Spleen (tissue), 7 donors: ENCODE results near the gene PCYT2.

Experiments
- POLR2A ChIP-seq, 3 donors: fragments of 450-650 bp; IDR thresholded peaks; one replicate each; pipeline ENCODE4 v1.5.1; 2017; ENCODE audit warnings: antibody characterized with exemption in 3 of 3, mild to moderate bottlenecking in 1 of 3
- TF ChIP-seq, protein P1 (sequence below), 11 experiments: fragments of 200-600 bp in 7 of 11; fragments of 450-650 bp in 4 of 11; sonication (generic) in 4 of 11; IDR thresholded peaks in 8 of 11; conservative IDR thresholded peaks in 3 of 11; 1 replicate in 7 of 11; 2 replicates in 4 of 11; pipeline versions ENCODE4 v1.4.0 to v1.8.0; 2016 to 2021; ENCODE audit warnings: antibody characterized with exemption in 11 of 11, inconsistent platforms in 4 of 11, mild to moderate bottlenecking in 1 of 11
- donor health status: DM: no; HTN: no; CAD: no; lungs with moderate emphysema.
- donor health status: DM: no; HTN: no; CAD: no.
- donor health status: DM: no; HTN: no; CAD: no.

DNA sequence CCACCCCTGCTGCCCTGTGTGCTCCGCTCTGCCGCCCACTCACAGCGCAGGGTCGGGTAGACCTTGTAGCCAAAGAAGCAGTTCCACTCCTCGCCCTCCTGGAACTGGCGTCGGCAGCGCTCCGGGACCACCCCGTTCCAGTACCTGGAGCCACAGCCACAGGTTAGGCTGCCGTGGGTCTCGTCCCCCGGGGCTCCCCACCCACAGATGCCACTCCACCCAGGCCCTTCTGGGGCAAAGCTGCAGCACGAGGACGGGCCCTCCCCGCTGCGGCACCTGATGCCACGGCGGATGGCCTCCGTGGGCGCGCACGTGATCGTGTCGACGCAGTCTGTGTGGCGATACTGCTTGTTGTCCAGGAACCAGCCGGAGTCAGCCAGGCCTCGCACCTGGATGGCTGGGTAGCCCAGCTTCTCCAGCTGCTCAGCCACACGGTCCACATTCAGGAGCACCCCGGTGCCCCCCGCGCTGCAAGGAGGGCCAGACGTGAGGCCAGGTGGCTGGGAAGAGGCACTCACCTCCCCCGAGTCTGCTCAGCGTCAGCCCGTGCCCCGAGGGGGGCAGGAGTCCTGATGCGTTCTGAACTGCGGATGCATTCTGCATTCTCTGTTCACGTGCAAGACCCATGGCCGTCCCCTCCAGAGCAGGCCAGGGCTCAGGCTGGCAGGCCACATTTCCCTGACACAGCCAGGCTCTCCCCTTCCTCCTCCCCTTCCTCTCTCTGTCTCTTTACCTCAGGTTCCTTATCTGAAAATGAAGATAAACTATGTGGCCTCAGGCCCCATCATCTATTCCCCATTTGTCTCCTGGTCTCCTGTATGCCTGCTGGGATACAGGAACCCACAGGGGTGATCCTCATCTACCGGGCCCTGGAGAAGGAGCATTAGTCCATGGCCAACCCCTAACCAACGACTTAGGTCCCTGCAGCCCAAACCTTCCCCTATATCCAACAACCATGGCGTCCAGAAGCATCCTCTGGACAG, 45.7 kb upstream of the PCYT2 start:
- TF ChIP-seq, protein P1, sequence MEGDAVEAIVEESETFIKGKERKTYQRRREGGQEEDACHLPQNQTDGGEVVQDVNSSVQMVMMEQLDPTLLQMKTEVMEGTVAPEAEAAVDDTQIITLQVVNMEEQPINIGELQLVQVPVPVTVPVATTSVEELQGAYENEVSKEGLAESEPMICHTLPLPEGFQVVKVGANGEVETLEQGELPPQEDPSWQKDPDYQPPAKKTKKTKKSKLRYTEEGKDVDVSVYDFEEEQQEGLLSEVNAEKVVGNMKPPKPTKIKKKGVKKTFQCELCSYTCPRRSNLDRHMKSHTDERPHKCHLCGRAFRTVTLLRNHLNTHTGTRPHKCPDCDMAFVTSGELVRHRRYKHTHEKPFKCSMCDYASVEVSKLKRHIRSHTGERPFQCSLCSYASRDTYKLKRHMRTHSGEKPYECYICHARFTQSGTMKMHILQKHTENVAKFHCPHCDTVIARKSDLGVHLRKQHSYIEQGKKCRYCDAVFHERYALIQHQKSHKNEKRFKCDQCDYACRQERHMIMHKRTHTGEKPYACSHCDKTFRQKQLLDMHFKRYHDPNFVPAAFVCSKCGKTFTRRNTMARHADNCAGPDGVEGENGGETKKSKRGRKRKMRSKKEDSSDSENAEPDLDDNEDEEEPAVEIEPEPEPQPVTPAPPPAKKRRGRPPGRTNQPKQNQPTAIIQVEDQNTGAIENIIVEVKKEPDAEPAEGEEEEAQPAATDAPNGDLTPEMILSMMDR (IDR thresholded peaks at IDR 0.05 in 8 of 11, conservative IDR thresholded peaks at IDR 0.05 in 3 of 11) = no peak
- no peak for TF ChIP-seq POLR2A (IDR thresholded peaks at IDR 0.05)
